ENCODE results near the gene MRPL39.
A peak's percentile ranks its signal among the peaks of the same experiment; 100 is the strongest.

Gene MRPL39

GRCh38 chr21:25568246-25568645 lies 39.0 kb downstream of the MRPL39 start:
- DNase-seq (ENCODE audit: low spot score), result peak; percentile 32

DNA sequence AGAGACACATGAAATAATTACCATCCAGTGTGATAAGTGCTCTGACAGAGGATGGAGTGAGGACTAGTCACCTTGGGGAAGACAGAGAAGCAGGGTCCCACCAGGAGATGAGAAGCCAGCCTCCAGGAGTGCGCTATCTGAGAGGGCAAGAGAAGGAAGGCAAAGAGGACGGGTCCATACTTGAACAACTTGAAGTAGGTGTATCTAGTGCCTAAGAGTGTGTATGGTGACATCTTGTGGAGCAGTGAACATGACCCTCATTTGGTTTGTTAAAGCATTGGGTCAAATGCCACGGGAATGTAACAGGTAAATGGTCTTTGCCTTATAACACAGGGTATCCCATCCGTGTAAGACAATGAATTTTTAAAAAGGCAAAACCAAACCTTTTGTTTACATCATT lies 39.8 kb downstream of the MRPL39 start:
- no peak for DNase-seq (ENCODE audit: low spot score)

DNA sequence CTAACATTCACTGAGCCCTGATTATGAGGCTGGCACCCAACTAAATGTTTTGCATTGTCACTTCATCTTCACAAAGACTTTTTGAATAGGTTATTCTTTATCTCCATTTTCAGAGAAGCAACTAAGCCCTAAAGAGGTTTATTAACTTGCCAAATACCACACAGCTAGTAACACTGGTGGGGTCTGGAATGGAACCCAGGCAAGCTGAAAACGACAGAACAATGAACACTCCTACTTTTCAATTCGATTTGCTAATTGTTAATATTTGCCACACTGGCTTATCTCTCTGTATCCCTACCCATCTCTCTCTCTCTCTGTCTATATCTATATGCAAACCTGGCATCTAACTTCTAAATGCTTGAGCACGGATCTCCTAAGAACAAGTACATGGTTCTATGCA lies 40.6 kb downstream of the MRPL39 start:
- DNase-seq (ENCODE audit: low spot score), result no peak

- DNase-seq (ENCODE audit: low spot score), result no peak
These were observed 41.7 kb downstream of the MRPL39 start for GRCh38 chr21:25565272-25566211.

- no peak for DNase-seq (ENCODE audit: low spot score)
These were observed 42.8 kb downstream of the MRPL39 start for GRCh38 chr21:25564349-25564948.

GRCh38 chr21:25563361-25564116 lies 43.7 kb downstream of the MRPL39 start:
- DNase-seq (ENCODE audit: low spot score), result peak; percentile 42

DNA sequence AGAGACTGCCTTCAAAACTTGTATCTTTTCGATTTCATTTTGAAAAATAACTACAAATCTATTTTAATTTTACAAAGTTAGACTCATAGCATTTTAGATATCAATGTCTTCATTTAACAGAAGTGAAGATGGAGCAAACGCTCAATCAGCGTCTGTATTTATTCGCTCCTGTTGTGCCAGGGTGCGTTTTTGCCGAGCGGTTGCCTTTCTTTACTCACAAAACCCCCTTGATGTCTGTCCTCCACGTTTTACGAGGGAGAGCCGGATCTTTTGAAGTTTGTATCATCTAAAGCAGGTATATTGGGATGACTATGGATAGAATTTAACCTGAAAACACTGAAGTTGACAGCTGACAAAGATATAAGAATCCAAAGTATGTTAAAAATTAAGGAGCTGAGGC lies 44.6 kb downstream of the MRPL39 start:
- no peak for DNase-seq (ENCODE audit: low spot score)

DNA sequence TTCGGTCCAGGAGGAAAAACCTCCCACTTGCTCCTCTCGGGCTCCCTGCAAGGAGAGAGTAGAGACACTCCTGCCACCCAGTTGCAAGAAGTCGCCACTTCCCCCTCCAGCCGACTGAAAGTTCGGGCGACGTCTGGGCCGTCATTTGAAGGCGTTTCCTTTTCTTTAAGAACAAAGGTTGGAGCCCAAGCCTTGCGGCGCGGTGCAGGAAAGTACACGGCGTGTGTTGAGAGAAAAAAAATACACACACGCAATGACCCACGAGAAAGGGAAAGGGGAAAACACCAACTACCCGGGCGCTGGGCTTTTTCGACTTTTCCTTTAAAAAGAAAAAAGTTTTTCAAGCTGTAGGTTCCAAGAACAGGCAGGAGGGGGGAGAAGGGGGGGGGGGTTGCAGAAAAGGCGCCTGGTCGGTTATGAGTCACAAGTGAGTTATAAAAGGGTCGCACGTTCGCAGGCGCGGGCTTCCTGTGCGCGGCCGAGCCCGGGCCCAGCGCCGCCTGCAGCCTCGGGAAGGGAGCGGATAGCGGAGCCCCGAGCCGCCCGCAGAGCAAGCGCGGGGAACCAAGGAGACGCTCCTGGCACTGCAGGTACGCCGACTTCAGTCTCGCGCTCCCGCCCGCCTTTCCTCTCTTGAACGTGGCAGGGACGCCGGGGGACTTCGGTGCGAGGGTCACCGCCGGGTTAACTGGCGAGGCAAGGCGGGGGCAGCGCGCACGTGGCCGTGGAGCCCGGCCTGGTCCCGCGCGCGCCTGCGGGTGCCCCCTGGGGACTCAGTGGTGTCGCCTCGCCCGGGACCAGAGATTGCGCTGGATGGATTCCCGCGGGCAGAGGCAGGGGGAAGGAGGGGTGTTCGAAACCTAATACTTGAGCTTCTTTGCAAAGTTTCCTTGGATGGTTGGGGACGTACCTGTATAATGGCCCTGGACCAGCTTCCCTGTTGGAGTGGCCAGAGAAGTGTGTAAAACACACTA lies 45.3 kb downstream of the MRPL39 start:
- peak; percentile 88 for DNase-seq (ENCODE audit: low spot score)

- DNase-seq (ENCODE audit: low spot score), result no peak
These were observed 46.4 kb downstream of the MRPL39 start for GRCh38 chr21:25560891-25561290.

DNA sequence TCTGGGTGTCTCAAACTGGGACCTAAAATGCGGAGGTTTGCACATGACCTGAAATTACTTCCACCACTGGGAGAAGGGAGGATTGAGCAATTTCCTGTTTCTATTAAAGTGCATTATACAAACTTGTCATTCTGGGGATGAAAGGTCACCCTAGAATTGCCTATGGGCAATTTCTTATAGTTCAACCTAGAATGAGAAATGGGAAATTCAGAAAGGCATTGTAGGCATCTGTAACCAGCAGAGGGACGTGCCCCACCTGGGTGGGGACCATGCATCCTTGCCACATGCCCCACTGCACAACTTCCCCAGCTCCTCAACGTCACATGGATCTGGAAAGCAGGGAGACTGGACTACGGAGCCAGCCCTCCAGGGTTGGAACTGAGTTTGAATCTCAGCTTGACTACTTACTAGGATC lies 47.0 kb downstream of the MRPL39 start:
- DNase-seq (ENCODE audit: low spot score), result no peak

- no peak for DNase-seq (ENCODE audit: low spot score)
These were observed 47.5 kb downstream of the MRPL39 start for GRCh38 chr21:25559746-25560145.

- DNase-seq (ENCODE audit: low spot score), result no peak
These were observed 49.2 kb downstream of the MRPL39 start for GRCh38 chr21:25558123-25558522.

DNA sequence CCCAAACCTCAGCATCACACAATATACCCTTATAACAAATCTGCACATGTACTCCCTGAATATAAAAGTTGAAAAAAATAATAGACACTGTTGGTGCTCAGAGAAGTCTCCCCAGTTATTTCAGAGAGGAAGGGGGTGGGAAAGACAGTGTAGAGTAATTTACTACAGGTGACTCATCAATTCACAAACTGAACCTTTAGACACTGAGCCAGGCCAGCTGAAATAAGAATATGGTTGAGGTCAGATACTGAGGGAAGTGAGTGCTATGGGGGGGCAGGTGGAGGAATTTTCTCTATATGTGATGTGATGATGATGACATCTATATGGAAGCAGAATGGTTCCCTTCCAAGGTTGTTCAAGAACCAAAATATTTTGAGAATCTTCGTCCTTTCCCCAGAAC lies 50.1 kb downstream of the MRPL39 start:
- no peak for DNase-seq (ENCODE audit: low spot score)

GRCh38 chr21:25556091-25556490 lies 51.2 kb downstream of the MRPL39 start:
- DNase-seq (ENCODE audit: low spot score), result no peak

DNA sequence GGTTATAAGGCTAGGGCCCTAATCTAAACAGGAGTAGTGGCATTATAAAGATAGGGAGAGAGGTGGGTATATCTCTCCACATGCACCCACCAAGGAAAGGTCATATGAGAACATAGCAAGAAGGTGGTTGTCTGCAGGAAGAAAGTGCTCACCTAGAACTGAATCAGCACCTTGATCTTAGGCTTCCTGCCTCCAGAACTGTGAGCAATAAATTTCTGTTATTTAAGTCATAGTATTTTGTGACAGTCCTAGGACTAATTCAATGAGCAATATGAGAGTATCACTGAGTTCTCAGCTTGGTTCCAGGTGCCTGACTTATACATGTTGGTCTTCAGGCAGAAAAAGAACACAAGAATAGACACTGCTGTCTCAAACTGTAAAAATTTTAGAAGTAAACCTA lies 51.8 kb downstream of the MRPL39 start:
- DNase-seq (ENCODE audit: low spot score), result no peak

DNA sequence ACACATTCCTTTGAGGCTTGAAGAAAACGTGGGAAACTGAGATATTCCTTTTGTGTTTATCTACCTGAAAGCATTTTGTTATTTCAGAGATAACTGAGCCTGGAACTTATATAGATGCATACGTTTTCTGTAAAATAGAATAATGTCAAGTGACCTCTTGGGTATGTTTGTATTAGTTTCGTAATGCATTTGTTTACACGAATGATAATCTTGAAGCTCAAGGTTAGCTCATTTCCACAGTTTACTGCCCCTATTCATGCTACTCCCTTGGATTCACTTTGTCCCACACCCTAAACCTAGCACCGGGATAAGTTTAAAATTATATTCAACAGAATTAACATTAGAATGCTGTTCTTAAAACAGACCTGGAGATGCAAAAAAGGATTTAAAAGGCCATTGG lies 54.4 kb downstream of the MRPL39 start:
- DNase-seq (ENCODE audit: low spot score), result no peak

GRCh38 chr21:25551569-25551968 lies 55.7 kb downstream of the MRPL39 start:
- no peak for DNase-seq (ENCODE audit: low spot score)

- DNase-seq (ENCODE audit: low spot score), result no peak
These were observed 56.7 kb downstream of the MRPL39 start for GRCh38 chr21:25550352-25551120.

DNA sequence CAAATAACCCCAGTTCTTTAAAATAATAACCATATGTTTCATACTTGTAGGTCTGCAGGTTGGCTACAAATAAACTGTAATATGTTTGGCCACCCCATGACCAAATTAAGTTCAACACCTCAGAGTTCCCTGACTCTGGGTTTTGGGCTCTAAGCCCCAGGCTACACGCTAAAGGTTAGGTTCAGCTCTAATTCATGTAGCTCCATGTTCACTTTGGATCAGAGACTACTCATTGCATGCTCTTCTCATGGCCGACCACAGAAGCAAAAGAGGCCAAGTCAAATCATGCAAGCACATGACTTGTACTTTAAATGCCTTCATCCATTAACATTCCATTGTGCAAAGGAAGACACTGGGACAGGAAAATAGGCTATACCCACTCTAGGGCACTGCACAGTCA lies 66.2 kb downstream of the MRPL39 start:
- no peak for DNase-seq (ENCODE audit: low spot score)

- no peak for DNase-seq (ENCODE audit: low spot score)
These were observed 67.7 kb downstream of the MRPL39 start for GRCh38 chr21:25539606-25540005.

- no peak for DNase-seq (ENCODE audit: low spot score)
These were observed 70.1 kb downstream of the MRPL39 start for GRCh38 chr21:25537174-25537573.
